ENCODE results near the gene PCCA.

GRCh38 chr13:100208626-100209025 is 119.7 kb downstream of the PCCA start:
- TF ChIP-seq TCF4 (CRISPR knock-in tag; IDR thresholded peaks at IDR 0.05; ENCODE audit: borderline replicate concordance) (no peak), ZNF8 (CRISPR knock-in tag; IDR thresholded peaks at IDR 0.05) (no peak), TOX (CRISPR knock-in tag; IDR thresholded peaks at IDR 0.05; ENCODE audit: borderline replicate concordance) (no peak), ZFP3 (CRISPR knock-in tag; IDR thresholded peaks at IDR 0.05) (no peak), ZNF70 (CRISPR knock-in tag; IDR thresholded peaks at IDR 0.05) (no peak), GLIS3 (CRISPR knock-in tag; IDR thresholded peaks at IDR 0.05) (no peak), ARNTL (CRISPR knock-in tag; IDR thresholded peaks at IDR 0.05; ENCODE audit: borderline replicate concordance, low read depth) (no peak), CREB5 (CRISPR knock-in tag; IDR thresholded peaks at IDR 0.05; ENCODE audit: low read depth) (no peak), OSR1 (CRISPR knock-in tag; IDR thresholded peaks at IDR 0.05) (no peak), CSRNP3 (CRISPR knock-in tag; IDR thresholded peaks at IDR 0.05) (no peak), TSHZ2 (CRISPR knock-in tag; IDR thresholded peaks at IDR 0.05) (no peak), ZNF565 (CRISPR knock-in tag; conservative IDR thresholded peaks at IDR 0.05; ENCODE audit: low read depth) (no peak)

Measured in SK-N-SH treated with all-trans-retinoic acid at 6 μM for 48 hours (cell line).